Non-pigmented ciliary epithelial cell (primary cell): Measurements from ENCODE around the gene TLR8.
A peak's percentile ranks its signal among the peaks of the same experiment; 100 is the strongest.
"Not testable (repeated sequence)": the region's sequence is repeated elsewhere in the genome, so short reads cannot be mapped to it uniquely, and the experiment has no call there.

Source experiments
- DNase-seq: peaks from one replicate; pipeline ENCODE4 v3.0.0-alpha.2; 2010; ENCODE audit warnings: low read depth

Gene TLR8

GRCh38 chrX:12946838-12947544 is 40.6 kb downstream of the TLR8 start:
- peak; percentile 54 for DNase-seq

GRCh38 chrX:12947545-12948235 is 41.3 kb downstream of the TLR8 start:
- no peak for DNase-seq

GRCh38 chrX:12948495-12948894 is 42.1 kb downstream of the TLR8 start:
- no peak for DNase-seq

GRCh38 chrX:12949205-12949926 is 42.9 kb downstream of the TLR8 start:
- DNase-seq = no peak

GRCh38 chrX:12949927-12950656 is 43.7 kb downstream of the TLR8 start:
- DNase-seq = peak; percentile 65

GRCh38 chrX:12950851-12951594 is 44.6 kb downstream of the TLR8 start:
- no peak for DNase-seq

GRCh38 chrX:12951595-12951975 is 45.2 kb downstream of the TLR8 start:
- no peak for DNase-seq

- DNase-seq = no peak
Observed at GRCh38 chrX:12953420-12953819, 47.0 kb downstream of the TLR8 start.

GRCh38 chrX:12954376-12954775 is 48.0 kb downstream of the TLR8 start:
- no peak for DNase-seq

GRCh38 chrX:12954981-12955380 is 48.6 kb downstream of the TLR8 start:
- DNase-seq = no peak

GRCh38 chrX:12955882-12956703 is 49.7 kb downstream of the TLR8 start:
- no peak for DNase-seq

- DNase-seq = no peak
Observed at GRCh38 chrX:12956704-12957534, 50.5 kb downstream of the TLR8 start.

GRCh38 chrX:12958059-12958458 is 51.6 kb downstream of the TLR8 start:
- DNase-seq = no peak

GRCh38 chrX:12958461-12958860 is 52.0 kb downstream of the TLR8 start:
- no peak for DNase-seq

- no peak for DNase-seq
Observed at GRCh38 chrX:12961196-12961718, 54.8 kb downstream of the TLR8 start.

GRCh38 chrX:12962041-12962504 is 55.7 kb downstream of the TLR8 start:
- DNase-seq = no peak

- not testable (repeated sequence) for DNase-seq
Observed at GRCh38 chrX:12963210-12963850, 56.9 kb downstream of the TLR8 start.

- no peak for DNase-seq
Observed at GRCh38 chrX:12965131-12965940, 58.9 kb downstream of the TLR8 start.
